Naive B cell (primary cell): ENCODE data around the gene DUSP8. TPM values are rescaled to one million over a fixed set of nuclear protein-coding genes. Genes with fewer than 3 reads are reported as not detected.
"Not testable (repeated sequence)": the region's sequence is repeated elsewhere in the genome, so short reads cannot be mapped to it uniquely, and the experiment has no call there.

Source experiments
- ATAC-seq, 2 donors: fragments of 150-1000 bp; cut with Tn5 transposase; 2 replicates each; pipeline ENCODE4 v1.10.0; 2021; ENCODE audit warnings: low read depth in 2 of 2, mild to moderate bottlenecking in 2 of 2, moderate library complexity in 2 of 2
- DNase-seq: peaks from one replicate; pipeline ENCODE4 v3.0.0; 2022
- H3K27ac Mint-ChIP-seq, 6 donors: one replicate each; pipeline ENCODE4 v1.8.0; 2020 to 2022; ENCODE audit warnings: mild to moderate bottlenecking in 6 of 6, mixed read lengths in 6 of 6, moderate library complexity in 5 of 6, inconsistent platforms in 2 of 6
- H3K27me3 Mint-ChIP-seq, 3 donors: one replicate each; pipeline ENCODE4 v1.8.0; 2021 to 2022; ENCODE audit warnings: mixed read lengths in 3 of 3, mild to moderate bottlenecking in 1 of 3
- H3K36me3 Mint-ChIP-seq, 2 donors: one replicate each; pipeline ENCODE4 v1.8.0; 2020 to 2022; ENCODE audit warnings: mixed read lengths in 2 of 2, inconsistent platforms in 1 of 2, mild to moderate bottlenecking in 1 of 2
- H3K4me1 Mint-ChIP-seq, 3 donors: one replicate each; pipeline ENCODE4 v1.8.0; 2020 to 2022; ENCODE audit warnings: mixed read lengths in 3 of 3, inconsistent platforms in 1 of 3, mild to moderate bottlenecking in 1 of 3, moderate library complexity in 1 of 3
- H3K4me3 Mint-ChIP-seq, 8 donors: one replicate each; pipeline ENCODE4 v1.8.0; 2020 to 2022; ENCODE audit warnings: mild to moderate bottlenecking in 8 of 8, mixed read lengths in 8 of 8, moderate library complexity in 8 of 8, inconsistent platforms in 2 of 8
- H3K9me3 Mint-ChIP-seq, 7 donors: one replicate each; pipeline ENCODE4 v1.8.0; 2020 to 2022; ENCODE audit warnings: mixed read lengths in 7 of 7, mild to moderate bottlenecking in 5 of 7, inconsistent platforms in 2 of 7, moderate library complexity in 1 of 7
- polyA plus RNA-seq, 6 donors: library from polyadenylated mRNA; unstranded; fragments of 300-500 nt; fragmentation: Illumina TruSeq; gene quantifications; one replicate each; pipeline ENCODE4 v1.2.3, GENCODE V29; 2021; ENCODE audit warnings: low read depth in 6 of 6

Gene DUSP8
- polyA plus RNA-seq = under 1 TPM in 3 of 6 donors, not detected in 3; 0.05 to 0.09 (median 0.07) TPM

DNA sequence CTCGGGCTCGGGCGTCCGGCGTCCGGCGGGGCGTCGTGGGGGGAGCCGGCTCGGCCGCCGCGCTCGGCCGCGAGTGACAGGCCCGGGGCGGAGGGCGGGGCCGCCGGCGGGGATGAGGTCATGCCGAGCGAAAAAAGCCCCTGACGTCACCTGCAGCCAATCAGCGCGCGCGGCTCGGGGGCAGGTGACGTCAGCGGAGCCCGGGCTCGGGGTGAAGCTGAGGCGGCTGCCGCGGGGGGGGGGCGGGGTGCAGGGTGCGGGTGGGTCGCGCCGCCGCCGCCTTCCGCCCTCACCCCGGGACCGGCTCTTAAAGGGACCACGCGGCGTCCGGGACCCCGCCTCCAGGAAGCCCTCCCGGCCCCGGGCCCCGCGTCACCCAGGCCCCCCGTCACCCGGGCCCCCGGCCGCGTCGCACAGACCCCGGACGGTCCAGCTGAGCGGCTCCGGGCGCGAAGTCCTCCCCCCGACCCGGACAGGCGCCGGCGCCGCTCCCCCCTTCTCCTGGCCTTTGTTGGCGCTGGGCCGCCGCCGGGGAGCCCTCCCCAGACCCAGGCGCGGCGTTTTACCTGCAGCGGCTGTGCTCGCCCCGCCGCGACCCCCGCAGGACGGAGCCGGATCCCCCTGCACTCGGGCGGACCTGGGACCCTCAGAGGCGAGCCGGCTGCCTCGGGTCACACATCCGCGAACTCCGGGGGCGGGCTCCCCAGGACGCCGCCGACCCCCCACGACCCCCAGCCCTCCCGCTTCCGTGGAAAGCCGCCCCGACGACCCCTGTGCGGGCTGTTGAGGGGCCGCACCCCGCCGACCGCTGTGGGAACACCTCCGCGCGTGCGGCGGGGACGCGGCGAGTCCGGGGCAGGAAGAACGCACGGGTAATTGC is at the start of gene DUSP8:
DUSP8 (minus strand) TSS at position 75 of the 880 bp plus-strand sequence. CDS start 6,445 bp downstream, outside the sequence.
- Mint-ChIP-seq H3K9me3 (peaks cover 0 to under 1% (median 0%) of the 10 kb centered on the region in 7 donors), H3K36me3 (no peaks in the 10 kb centered on the region), H3K4me3 (peak within 1 kb of the TSS in 6 of 8 donors; percentile 46 to 85 (median 70)), H3K27ac (peak within 1 kb of the TSS in 4 of 6 donors; percentile 65 to 91 (median 84)), H3K4me1 (peaks cover 6 to 13% (median 13%) of the 10 kb centered on the region in 3 donors), H3K27me3 (peaks cover 11 to 58% (median 31%) of the 10 kb centered on the region in 3 donors)
- DNase-seq = peak; percentile 93
- ATAC-seq = peak; percentile 59 to 72

DNA sequence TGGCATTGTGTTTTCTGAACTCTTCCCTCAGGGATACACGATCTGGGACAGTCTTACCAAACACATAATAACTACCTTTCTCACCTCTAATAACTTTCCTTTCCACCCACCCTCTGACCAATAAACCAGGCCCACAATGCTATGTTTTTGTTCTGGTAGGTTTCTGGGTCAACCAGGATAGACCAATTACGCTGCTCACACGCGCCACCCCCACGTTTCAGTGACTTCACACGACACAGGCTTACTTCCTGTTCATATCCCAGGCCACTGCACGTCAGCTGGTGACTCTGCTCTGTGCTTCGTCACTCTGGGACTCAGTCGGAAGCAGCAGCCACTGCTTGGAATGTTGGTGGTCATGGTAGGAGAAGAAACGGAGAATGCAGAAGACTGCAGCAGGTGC is 47.4 kb upstream of the DUSP8 start:
- Mint-ChIP-seq H3K4me1 (no peaks in the 10 kb centered on the region), H3K36me3 (no peaks in the 10 kb centered on the region), H3K27ac (no peak overlapping the region), H3K27me3 (peaks cover 33 to 58% (median 38%) of the 10 kb centered on the region in 3 donors), H3K9me3 (peaks cover 0 to 5% (median 0%) of the 10 kb centered on the region in 7 donors), H3K4me3 (no peak overlapping the region)
- DNase-seq (no peak), ATAC-seq (peak in 1 of 2 donors; percentile 32)

DNA sequence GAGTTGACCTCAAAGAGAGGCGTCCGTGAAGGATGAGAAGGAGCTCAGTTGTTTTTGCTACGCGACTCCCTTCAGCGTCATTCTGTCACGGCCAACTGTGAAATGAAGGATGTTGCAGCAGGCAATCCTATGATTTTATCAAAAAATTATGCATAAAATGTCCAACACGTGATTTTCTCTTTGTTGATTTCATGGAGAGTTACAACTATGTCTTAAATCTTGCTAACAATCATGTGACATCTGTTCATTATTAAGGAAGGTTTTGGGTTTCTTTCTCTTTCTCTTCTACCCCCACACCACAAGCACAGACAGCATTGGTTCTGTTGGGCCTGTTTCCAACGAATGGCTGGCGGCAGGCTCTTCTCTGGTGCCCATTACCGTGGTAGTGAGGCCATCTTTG is 46.2 kb upstream of the DUSP8 start:
- no peak for ATAC-seq
- no peak overlapping the region for H3K27ac Mint-ChIP-seq
- no peaks in the 10 kb centered on the region for H3K36me3 Mint-ChIP-seq
- no peaks in the 10 kb centered on the region for H3K4me1 Mint-ChIP-seq
- H3K4me3 Mint-ChIP-seq = peak overlapping the region in 1 of 8 donors; percentile 13
- peaks cover 32 to 67% (median 43%) of the 10 kb centered on the region in 3 donors for H3K27me3 Mint-ChIP-seq
- DNase-seq = no peak
- peaks cover 0 to 5% (median 0%) of the 10 kb centered on the region in 7 donors for H3K9me3 Mint-ChIP-seq

- peaks cover 21 to 33% (median 25%) of the 10 kb centered on the region in 3 donors for H3K27me3 Mint-ChIP-seq
- peak within 1 kb of the TSS in 1 of 6 donors; percentile 14 for H3K27ac Mint-ChIP-seq
- peaks cover 0 to 4% (median 0%) of the 10 kb centered on the region in 3 donors for H3K4me1 Mint-ChIP-seq
- no peak within 1 kb of the TSS for H3K4me3 Mint-ChIP-seq
- ATAC-seq = no peak
- no peak for DNase-seq
- H3K9me3 Mint-ChIP-seq = peaks cover 0 to 5% (median 3%) of the 10 kb centered on the region in 7 donors
- no peaks in the 10 kb centered on the region for H3K36me3 Mint-ChIP-seq
These were observed 36.3 kb upstream of the DUSP8 start, which contains the start of gene KRTAP5-3 for GRCh38 chr11:1608363-1608762. KRTAP5-3 (minus strand) TSS chr11:1608463; CDS start chr11:1608385, 78 bp downstream.

DNA sequence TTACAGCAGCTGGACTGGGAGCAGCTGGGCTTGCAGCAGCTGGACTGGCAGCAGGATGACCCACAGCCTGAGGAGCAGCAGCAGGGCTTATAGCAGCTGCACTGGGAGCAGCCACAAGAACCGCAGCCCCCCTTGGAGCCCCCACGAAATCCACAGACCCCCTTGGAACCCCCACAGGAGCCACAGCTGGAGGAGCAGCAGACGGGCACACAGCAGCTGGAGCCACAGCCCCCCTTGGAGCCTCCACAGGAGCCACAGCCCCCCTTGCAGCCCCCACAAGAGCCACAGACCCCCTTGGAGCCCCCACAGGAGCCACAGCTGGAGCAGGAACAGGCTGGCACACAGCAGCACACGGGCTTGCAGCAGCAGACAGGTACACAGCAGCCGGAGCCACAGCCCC is 35.8 kb upstream of the DUSP8 start:
- not testable (repeated sequence) for ATAC-seq, H3K4me3 Mint-ChIP-seq, H3K9me3 Mint-ChIP-seq, DNase-seq, H3K4me1 Mint-ChIP-seq, H3K36me3 Mint-ChIP-seq
- peak overlapping the region in 1 of 6 donors; percentile 14 for H3K27ac Mint-ChIP-seq
- H3K27me3 Mint-ChIP-seq = peaks cover 23 to 32% (median 25%) of the 10 kb centered on the region in 3 donors

GRCh38 chr11:1607156-1607845 is 35.2 kb upstream of the DUSP8 start:
- not testable (repeated sequence) for ATAC-seq, H3K27ac Mint-ChIP-seq, H3K4me1 Mint-ChIP-seq, DNase-seq, H3K36me3 Mint-ChIP-seq, H3K4me3 Mint-ChIP-seq, H3K9me3 Mint-ChIP-seq
- peaks cover 23 to 32% (median 25%) of the 10 kb centered on the region in 3 donors for H3K27me3 Mint-ChIP-seq

DNA sequence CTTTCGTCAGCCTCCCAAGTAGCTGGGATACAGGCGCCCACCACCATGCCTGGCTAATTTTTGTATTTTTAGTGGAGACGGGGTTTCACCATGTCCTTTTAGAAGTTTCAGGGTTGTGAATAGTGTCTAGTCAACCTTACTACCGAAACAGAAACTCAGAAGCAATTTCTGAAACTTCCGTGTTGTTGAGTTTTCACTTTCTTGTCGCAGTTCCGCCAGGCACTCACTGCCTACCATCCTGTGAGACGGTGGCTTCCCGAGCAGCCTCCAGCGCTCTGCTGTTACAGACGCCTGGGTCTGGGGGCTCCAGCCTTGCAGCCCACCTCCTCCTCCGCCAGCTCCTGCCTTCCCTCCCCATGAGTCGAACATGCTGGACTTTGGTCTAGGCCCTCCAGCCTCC is 33.9 kb upstream of the DUSP8 start:
- not testable (repeated sequence) for H3K9me3 Mint-ChIP-seq, H3K36me3 Mint-ChIP-seq, H3K4me1 Mint-ChIP-seq
- ATAC-seq = peak; percentile 56 to 87
- Mint-ChIP-seq H3K4me3 (peak overlapping the region in 1 of 8 donors; percentile 30), H3K27ac (peak overlapping the region in 3 of 6 donors; percentile 6 to 78 (median 62)), H3K27me3 (peaks cover 29 to 32% (median 32%) of the 10 kb centered on the region in 3 donors)
- peak; percentile 5 for DNase-seq

- peaks cover 0 to 4% (median 0%) of the 10 kb centered on the region in 3 donors for H3K4me1 Mint-ChIP-seq
- H3K4me3 Mint-ChIP-seq = no peak overlapping the region
- no peak overlapping the region for H3K27ac Mint-ChIP-seq
- no peaks in the 10 kb centered on the region for H3K9me3 Mint-ChIP-seq
- H3K36me3 Mint-ChIP-seq = no peaks in the 10 kb centered on the region
- ATAC-seq (no peak), DNase-seq (no peak)
- peaks cover 28 to 36% (median 31%) of the 10 kb centered on the region in 3 donors for H3K27me3 Mint-ChIP-seq
These were observed 32.6 kb upstream of the DUSP8 start for GRCh38 chr11:1604711-1605110.

DNA sequence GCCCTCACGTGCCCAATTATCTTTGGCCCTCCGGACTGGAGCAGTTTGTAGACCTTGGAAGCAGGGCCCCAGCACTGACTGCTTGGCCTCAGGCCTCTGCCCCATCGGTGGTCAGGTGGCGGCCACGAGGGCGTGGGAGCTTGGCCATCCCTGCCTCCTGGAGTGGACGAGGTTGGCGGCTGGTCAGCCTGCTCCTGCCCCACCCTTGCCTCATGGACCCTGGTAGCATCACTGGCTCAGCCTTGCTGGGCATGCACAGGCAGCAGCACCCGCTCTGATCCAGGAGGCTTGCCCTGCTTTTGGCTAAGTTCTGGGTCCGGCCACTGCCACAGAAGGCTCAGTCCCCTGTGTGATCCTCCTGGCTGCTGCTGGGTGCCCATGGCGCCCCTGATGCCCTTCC is 32.1 kb upstream of the DUSP8 start:
- Mint-ChIP-seq H3K4me1 (peaks cover 0 to 4% (median 0%) of the 10 kb centered on the region in 3 donors), H3K27me3 (peaks cover 26 to 39% (median 31%) of the 10 kb centered on the region in 3 donors), H3K27ac (no peak overlapping the region), H3K36me3 (no peaks in the 10 kb centered on the region), H3K4me3 (no peak overlapping the region), H3K9me3 (no peaks in the 10 kb centered on the region)
- no peak for DNase-seq
- no peak for ATAC-seq

DNA sequence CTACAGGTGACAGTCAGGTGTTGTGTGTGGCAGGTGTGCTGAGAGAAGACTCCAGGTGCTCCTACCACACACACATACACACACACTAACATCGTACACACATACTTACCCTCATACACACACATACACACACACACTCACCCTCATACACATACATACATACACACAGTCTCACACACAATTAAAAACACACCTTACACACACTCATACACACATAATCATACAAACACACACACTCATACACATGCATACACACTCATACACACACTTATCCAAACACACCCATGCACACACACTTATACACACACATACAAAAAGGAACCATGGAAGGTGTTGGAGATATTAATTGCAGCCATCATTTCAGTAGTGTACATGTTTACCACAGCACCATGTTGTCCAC is 31.6 kb upstream of the DUSP8 start:
- no peak overlapping the region for H3K27ac Mint-ChIP-seq
- peak overlapping the region in 1 of 8 donors; percentile 2 for H3K4me3 Mint-ChIP-seq
- no peaks in the 10 kb centered on the region for H3K9me3 Mint-ChIP-seq
- DNase-seq (no peak), ATAC-seq (no peak)
- H3K4me1 Mint-ChIP-seq = peaks cover 0 to 4% (median 0%) of the 10 kb centered on the region in 3 donors
- peaks cover 27 to 40% (median 31%) of the 10 kb centered on the region in 3 donors for H3K27me3 Mint-ChIP-seq
- no peaks in the 10 kb centered on the region for H3K36me3 Mint-ChIP-seq

- peaks cover 34 to 42% (median 37%) of the 10 kb centered on the region in 3 donors for H3K27me3 Mint-ChIP-seq
- H3K27ac Mint-ChIP-seq, DNase-seq, H3K36me3 Mint-ChIP-seq, H3K4me3 Mint-ChIP-seq, H3K4me1 Mint-ChIP-seq, H3K9me3 Mint-ChIP-seq: not testable (repeated sequence)
- ATAC-seq = peak in 1 of 2 donors; percentile 66
These were observed 29.6 kb upstream of the DUSP8 start for GRCh38 chr11:1601663-1602062.

- no peaks in the 10 kb centered on the region for H3K36me3 Mint-ChIP-seq
- H3K9me3 Mint-ChIP-seq = peaks cover 0 to 2% (median 0%) of the 10 kb centered on the region in 7 donors
- no peak overlapping the region for H3K27ac Mint-ChIP-seq
- peaks cover 37 to 49% (median 41%) of the 10 kb centered on the region in 3 donors for H3K27me3 Mint-ChIP-seq
- H3K4me1 Mint-ChIP-seq = peaks cover 0 to 2% (median 0%) of the 10 kb centered on the region in 3 donors
- no peak overlapping the region for H3K4me3 Mint-ChIP-seq
- no peak for ATAC-seq
- no peak for DNase-seq
These were observed 28.6 kb upstream of the DUSP8 start for GRCh38 chr11:1600626-1601025.

DNA sequence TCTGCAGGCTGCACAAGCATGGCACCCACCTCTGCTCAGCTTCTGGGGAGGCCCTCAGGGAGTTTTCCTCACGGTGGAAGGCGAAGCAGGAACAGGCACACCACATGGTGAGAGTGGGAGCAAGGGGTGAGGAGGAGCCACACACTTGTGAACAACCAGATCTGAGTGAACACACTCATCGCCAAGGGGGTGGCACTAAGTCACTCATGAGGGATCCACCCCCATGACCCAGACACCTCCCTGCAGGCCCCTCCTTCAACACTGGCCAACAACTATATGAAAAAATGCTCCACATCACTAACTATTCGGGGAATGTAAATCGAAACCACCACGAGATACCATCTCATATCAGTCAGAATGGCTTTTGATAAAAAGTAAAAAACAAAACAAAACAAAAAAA is 26.7 kb upstream of the DUSP8 start:
- peaks cover 0 to 6% (median 3%) of the 10 kb centered on the region in 3 donors for H3K4me1 Mint-ChIP-seq
- no peak overlapping the region for H3K4me3 Mint-ChIP-seq

More for the DNA sequence above, 26.7 kb upstream of the DUSP8 start:
- Mint-ChIP-seq H3K27ac (peak overlapping the region in 1 of 6 donors; percentile 67), H3K36me3 (no peaks in the 10 kb centered on the region), H3K27me3 (peaks cover 51 to 54% (median 51%) of the 10 kb centered on the region in 3 donors), H3K9me3 (peaks cover 0 to 2% (median 0%) of the 10 kb centered on the region in 7 donors)
- ATAC-seq (no peak), DNase-seq (no peak)
